RPMI7951 (cell line): ENCODE results near the gene BPGM. TPM values are rescaled to one million over a fixed set of nuclear protein-coding genes. Genes with fewer than 3 reads are reported as not detected.
"Not testable (repeated sequence)": the region's sequence is repeated elsewhere in the genome, so short reads cannot be mapped to it uniquely, and the experiment has no call there.

Experiments used
- DNase-seq: peaks from one replicate; pipeline ENCODE4 v3.0.0-alpha.2; 2012; ENCODE audit warnings: low read depth
- total RNA-seq: library from RNA; depleted of rRNA; stranded (reverse); fragments of >200 nt; shearing (Covaris generic); gene quantifications from 2 replicates; pipeline ENCODE4 v1.2.3, GENCODE V29; 2014

BPGM gene
- total RNA-seq, 1 experiment from 2014 or later, result 44.5 TPM

DNA sequence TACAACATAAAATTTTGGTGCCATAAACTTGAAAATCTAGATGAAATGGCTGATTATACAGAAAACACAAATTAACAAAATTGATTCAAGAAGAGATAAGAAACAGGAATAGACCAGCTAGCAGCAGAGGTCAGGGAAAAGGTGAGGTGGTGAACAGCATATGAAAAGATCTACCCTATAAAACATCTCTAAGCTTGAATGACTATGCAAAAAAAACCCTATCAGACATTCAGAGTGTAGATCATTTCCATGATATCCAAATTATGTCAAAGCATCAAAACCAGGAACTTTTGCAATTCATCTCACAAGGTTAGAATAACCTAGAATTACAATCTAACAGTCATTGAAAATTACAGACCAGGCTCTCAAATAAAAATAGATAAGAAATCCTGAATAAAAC, 14.6 kb upstream of the BPGM start:
- no peak for DNase-seq

DNA sequence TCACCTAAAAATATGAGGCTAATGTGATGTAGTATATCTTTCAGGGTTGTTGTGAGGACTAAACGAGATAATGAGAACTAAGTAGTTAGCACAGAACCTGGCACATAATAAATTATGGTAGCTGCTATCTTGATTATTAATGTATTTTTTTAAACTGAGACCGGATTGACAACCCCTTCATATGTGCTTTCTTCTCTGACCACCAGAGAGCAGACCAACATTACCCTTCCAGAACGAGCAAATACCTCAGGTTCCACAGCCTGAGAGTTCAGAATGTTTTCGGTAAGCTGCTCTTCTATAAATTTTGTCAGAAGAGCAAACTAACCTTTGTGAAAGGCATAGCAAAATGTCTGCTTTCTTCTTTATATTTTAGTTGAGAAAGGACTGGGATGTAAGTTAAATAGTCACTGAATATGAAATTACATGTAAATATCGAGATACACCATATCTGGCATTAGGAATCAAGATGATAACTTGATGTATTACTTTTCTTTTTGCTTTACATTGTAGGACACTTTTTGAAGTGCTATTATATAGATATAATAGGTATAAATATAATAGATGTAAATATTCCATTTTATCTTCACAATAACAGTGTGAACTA, 13.6 kb upstream of the BPGM start:
- peak; percentile 53 for DNase-seq

DNA sequence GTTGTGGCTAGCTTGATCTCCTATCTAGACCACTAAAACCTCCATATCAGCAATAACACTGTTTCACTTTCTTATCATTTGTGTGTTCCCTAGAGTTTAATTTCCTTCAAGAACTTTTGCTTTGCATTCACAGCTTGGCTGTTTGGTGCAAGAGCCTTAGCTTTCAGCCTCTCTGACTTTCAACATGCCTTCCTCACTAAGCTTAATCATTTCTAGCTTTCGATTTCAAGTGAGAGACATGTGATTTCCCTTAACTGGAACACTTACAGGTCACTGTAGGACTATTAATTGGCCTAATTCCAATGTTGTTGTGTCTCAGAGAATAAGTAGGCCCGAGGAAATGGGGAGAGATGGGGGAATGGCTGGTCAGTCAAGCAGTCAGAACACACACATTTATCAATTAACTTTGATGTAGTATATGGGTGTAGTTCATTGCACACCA, 10.6 kb upstream of the BPGM start:
- peak; percentile 45 for DNase-seq

DNA sequence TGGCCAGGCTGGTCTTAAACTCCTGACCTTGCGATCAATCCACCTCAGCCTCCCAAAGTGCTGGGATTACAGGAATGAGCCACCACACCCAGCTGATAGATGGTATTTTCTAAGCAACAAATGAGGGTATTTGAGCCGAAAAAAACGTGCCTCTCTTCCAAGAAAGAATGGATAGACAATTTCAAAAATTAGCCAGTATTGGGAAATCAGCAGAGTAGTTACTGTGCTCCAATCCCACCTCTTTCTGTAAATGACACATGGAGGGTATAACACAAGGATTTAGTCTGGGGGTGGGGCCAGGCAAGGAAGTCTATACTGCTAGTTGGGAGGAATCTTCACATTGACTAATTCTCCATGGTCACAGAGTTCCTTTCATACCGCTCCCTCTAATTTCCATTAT, 9.2 kb upstream of the BPGM start:
- DNase-seq, result no peak

DNA sequence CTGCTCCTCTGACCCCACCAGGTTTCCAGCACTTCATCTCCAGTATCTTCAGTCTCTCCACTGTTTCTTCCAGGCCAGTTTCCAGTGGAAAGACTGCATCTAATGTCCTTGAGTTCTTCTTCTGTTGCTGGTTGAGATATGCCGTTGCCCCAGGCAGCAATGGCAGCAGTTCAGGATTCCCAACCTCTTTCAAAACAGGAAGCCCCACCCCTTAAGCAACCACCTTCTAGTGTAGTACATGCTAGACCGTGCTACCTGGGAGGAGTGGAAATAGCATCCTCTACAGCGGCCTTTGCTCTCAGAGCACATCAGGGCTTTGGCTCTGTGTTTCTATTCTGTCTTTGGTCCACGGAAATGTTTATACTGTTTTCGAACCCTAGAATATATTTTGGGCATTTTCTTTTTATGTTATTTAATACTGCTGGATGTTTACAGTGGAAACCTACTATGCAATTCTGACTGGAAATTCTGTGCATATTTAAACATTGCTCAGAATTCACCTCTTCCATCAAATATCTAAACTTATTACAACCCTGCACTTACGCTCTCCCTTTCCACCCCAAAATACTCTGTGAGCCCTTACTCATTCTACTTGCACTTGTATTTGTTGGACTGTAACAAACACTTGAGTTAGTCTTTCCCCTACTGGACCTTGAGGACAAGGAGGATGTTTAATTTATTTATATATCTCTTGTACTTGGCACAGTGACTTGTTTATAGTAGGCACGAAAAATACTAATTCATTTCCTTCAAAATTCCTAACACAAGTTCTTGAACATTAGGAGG, 8.5 kb upstream of the BPGM start:
- DNase-seq, result peak; percentile 23

DNA sequence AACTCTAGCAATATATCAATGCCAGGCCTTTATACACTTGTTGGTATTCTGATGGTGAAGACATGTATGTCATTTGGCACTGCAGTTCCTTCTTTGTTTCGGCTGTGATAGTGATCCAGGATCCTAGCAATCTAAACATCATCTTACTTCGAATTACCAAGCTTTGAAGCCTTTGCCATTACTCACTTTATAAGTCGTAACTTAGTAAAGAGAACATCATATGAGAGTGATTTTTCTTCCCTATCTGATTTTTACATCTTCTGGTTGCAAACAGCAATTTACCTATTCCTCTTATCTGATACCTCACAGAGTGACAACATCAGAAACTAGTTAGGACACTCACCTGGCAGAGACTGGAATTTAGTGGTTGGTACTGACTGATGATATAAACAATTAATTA, 7.6 kb upstream of the BPGM start:
- DNase-seq, result no peak

DNA sequence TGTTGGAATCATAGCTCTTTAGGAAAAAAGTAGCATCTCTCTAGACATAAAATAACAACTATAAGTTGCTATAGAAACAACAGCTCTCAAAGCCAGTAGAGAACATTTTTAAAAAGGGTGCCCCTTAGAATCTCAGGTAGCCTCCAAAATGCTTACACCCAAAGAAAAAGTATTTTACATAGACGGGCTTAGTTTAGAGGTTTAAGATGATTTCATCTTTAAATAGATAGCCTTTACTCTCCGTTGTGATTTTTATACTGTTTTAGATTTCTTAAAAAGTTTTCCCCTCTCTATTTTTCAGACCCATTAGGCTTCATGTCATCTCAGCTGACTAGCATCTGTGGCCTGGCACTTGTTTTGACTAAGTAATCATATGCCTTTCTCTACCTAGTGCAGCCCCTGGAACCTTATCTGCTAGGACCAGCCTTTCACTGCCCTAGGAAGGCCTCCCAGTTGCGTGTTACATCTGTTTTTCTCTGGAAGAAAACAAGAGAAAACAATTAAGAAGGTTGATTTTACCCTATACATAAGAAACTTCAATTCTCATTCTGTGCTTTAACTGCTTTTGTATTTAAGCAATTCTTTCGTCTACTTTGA, 6.9 kb upstream of the BPGM start:
- DNase-seq, result no peak

DNA sequence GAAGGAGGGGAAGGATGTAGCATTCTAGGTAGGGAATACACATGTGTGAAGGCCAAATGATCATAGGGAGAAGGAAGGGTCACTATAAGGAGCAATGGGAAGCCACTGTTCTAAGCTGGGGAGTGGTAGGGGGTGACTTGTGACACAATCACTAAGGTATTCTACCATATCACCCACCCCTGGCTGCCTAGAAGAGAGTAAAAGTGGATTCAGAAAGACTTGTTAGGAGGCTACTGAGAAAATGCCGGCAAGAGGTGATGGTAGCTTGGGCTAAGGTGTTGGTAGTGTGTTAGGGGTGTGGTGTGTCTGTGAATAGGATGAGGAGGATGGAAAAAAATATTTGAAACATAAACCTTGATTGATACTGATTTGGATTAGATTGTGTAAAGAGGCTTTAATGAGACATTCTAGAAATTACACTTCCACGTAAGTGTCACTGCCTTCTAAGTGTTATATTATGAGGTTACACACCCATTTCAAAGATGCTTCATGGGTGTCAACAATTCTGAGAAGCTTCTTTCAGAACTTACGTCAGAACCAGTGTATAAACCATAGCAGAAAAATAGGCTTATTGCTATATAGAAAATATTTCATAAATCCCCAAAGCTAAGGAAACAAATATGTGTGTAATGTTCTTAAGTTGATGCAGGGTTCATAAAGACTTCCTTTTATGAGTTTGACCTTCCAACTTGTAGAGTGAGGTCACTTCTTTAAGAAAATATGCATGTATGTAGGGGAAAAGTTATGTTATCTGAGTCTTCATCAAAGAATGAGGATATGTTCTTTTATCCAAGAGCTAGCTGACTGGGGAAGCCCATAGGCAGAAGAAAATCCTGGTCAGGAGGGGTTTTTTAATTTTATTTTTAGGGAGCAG, 5.6 kb upstream of the BPGM start:
- DNase-seq, result no peak

DNA sequence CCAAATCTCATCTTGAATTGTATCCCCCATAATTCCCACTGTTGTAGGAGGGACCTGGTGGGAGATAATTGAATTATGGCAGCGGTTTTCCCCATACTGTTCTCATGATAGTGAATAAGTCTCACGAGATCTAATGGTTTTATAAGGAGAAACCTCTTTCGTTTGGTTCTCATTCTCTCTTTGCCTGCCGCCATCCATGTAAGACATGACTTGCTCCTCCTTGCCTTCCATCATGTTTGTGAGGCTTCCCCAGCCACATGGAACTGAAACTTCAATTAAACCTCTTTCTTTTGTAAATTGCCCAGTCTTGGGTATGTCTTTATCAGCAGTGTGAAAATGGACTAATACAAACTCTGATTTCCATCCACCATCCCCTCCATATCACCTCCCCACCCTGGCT, 4.7 kb upstream of the BPGM start:
- DNase-seq, result not testable (repeated sequence)

DNA sequence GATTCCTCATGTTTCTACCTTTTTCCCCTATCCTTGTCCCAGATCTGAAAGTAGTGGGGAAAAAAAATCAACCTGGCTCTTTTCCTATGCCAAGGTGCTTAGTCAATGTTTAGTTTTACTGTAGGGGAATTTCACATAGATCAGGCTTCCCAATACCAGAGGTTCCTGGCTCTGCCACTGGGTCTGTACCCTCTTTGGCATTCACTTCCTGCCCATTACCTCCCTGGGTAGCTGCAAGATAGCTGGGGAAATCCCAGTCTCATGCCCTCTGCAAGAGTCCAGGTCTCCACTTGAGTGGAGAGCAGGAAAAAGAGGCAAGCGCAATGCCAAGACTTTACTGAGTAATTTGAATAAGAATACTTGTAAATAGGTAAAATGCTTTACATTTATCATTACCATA, 3.5 kb upstream of the BPGM start:
- no peak for DNase-seq

DNA sequence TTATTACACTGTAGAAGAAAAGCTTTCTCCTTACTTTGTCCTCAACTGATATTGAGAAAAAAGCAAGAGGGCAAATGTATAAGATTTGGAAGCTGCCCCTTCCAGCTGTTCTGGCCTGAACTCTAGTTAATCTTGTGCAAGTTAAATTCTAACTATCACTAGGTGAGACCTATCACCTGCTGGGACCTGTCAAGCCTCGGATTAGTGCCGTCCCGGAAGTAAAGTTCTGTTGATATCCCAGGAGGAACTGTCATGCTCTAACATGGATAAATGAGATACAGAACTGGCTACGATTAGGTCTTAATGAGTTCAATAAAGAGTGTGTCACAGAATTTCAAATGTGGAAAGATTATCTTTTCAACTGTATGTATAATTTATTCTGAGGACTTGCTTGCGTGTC, 1.2 kb upstream of the BPGM start:
- no peak for DNase-seq

DNA sequence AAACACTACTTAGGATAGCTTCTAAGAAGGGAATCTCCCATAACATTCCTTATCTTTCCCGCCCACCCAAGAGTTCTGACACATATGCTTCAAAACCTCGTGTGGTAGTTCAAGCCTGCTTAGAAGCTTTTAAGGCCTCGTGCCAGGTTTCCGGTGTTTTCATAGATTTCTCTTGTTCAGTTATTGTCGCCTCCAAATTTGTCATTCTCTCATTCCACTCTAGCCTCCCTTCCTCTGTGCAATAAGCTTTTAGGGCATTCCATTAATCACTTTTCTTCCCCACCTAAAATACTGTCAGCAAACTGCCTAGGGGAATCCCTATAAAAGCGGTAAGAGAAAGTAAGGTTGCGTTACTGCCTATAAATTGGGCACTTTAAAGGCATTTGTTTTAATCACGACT, 718 bp upstream of the BPGM start:
- DNase-seq, result peak; percentile 35

DNA sequence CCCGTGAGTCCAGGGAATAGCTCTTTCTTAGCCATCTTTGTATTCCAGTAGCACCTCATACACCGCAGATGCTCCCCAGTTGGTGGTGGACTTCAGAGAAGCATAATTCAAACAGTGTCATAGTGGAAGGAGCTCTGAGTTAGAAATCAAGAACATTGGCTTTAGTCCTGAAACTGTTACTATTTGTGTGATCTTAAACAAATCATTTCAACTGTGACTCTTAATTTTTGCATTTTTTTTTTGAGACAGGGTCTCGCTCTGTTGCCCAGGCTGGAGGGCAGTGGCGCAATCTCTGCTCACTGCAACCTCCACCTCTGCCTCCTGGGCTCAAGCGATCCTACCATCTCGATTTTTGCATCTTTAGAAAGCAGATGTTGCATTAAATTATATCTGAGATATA, 1.8 kb downstream of the BPGM start:
- DNase-seq, result no peak

DNA sequence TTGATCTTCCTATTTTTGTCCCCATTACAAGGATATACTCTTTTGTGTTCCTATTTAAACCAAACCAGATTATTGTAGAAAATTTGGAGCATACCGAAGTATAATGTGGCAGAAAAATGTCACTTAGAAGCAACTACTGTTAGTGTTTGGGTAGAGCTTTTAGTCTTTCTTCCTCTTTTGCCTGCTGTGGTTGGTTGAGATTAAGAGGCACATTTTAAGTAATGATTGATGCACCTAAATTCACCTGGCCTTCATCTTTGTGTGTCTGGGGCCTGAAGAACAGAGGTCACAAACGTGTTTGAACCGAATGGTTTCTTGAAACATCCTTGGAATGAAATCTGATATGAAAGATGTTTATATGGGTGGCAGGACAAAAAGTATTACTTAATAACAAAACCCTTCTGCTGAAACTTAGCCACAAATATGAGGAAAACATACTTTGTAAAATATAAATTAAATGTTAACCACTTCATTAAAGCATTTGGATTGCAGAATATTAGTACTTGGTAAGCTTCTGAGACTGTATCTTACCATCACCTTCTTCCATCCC, 2.6 kb downstream of the BPGM start:
- no peak for DNase-seq

DNA sequence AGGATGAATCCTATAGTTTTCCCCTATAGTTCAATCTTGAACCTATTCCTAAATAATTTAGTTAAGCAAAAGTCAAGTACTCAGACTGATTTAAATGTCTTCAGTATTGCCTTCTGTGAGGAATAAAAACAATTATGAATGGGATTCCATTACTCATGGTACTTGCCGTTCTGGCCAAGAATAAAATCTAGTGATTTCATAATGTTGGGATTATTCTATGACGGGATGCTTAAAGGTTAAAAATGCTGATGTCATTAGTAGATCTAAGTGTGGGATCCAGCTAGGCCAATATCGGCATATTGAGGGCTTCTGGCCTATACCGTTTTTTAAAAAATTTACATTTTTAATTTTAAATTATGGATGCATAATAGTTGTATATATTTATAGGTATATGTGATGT, 5.3 kb downstream of the BPGM start:
- DNase-seq, result no peak

DNA sequence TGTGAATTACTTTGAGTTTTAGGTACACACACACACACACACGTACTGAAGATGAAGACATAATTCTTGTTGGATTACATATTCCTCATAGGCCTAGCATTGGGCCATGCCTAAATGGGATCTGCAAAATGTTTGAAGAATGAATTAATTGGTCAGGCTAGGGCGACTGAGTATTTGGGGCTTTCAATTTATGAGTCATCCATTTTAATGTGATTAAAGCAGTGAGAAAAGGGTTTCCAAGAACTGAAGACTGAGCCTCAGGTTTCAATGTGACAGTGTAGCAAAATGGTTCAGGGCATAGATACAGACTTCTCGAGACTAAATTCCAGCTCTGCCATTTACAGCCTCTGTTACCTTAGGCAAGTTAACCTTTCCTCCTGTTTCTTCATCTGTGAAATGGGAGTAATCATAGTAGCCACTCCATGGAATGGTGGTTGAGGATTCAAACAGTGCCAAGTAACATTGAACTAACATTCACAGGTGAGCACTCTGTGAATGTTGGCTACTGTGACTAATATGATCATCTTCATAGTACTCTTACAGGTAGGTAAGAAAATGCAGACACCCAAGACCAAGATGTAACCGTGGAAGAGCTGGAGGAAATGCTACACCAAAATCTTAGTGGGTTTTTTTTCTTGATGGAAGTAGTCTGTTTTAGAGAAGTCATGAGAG, 7.6 kb downstream of the BPGM start:
- peak; percentile 19 for DNase-seq

DNA sequence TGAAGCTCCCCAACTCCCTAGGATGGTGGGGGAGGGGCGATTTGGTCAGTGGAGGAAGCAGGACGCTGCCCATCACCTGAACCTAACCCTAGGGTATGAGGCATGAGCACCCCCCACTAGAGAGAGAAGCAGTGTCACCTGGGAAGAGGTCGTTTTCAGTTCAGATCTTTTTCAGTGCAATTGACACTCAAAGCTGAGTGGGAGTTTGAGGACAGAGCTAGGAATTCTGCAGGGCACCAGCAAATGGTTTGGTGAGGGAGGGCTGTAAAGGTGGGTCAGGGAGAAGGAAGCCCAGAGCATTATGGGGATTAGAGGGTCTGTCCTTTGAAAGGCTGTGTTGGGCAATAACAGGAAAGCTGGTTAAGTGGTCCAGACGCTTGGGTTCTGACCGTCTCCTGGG, 10.9 kb downstream of the BPGM start:
- no peak for DNase-seq

DNA sequence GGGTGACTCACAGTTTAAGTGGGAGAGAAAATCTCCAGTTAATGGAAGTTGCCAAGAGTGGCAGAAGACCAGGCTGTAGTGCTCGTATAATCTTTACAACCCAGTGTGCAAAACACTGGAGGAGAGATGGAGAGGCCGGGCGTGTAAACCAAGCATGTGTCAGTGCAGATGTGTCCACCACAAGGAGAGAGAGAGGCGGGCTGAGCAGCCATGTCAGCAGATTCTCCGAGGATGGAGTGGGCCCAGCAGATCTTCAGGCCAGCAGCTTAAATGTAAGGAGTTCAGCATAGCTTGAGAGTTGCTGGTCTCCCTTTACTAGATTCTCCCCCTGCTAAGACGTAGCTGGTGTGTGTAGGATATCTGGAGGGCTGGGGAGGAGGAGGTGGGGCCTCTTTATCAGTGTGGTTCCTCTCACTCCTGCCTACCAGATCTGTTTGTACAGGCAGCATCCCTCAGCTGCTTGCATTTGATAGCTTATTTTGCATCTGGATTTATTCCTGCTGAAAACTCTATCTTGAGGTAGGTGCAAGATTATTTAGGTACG, 13.7 kb downstream of the BPGM start:
- no peak for DNase-seq

DNA sequence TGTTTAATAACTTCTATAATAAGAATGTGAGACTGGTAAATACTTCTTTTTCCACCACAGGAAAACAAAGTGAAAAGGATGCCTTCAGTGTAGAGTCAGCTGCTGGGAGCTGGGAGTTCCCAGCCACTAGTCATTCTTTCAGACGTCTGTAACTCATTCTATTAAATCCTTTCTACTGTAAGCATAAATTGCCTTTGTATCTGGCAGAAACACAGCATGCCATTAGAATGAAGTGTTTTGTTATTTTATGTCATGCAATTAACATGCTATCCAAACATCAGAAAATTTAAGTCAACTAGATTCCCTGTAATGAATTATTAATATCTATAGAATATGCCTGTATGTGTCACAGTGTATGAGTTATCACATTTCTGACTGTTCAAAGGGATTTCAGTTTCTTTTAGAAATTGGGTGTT, 14.3 kb downstream of the BPGM start:
- no peak for DNase-seq

DNA sequence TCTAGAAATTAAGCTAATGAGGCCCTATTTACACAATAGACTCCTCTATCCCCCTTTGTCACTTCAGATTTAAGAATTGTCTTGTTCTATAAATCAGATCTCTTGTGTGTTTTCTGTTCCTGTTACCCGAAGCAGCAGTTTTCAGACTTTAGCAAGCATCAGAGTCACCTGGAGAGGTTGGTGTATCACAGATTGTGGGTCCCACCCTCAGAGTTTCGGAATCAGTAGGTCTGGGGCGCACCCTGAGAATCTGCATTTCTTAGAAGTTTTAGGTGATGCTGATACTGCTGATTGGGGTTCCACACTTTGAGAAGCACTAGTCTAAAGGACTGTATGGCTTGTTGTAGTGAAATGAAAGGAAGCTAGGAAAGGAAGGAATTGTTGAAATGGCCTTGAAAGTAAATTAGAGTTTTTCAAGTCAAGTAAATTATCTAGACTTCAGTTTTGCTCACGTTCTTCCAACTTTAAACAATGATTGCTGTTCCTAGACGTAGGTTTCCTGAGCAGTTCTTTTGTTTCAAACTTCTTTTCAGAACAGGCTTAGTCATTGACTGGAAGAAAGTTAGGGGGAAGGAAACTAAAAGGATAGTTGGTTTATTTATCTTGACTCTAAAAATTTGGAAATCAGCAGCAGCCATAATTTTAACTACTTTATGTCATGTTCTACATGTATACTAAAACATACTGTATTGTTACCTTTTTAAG, 15.7 kb downstream of the BPGM start:
- DNase-seq, result no peak

DNA sequence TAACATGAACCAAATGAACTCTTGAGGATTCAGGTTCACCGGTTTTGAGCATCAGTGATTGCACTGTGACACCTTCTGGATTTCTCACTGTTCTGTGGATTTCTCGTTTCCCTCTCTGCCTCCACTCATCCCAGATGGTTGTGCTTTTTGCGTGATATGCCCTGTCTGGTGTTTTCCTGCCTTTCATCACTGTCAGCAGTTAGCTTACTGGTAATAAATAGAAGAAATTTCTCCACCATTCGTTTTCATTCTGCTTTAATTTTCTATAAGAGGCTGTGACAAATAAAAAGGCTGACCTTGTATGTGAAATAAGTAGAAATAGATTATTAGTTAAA, 16.2 kb downstream of the BPGM start:
- DNase-seq, result no peak
